Liver (tissue), 9 donors: ENCODE measurements around the gene SERP2. TPM values are rescaled to one million over a fixed set of nuclear protein-coding genes. Genes with fewer than 3 reads are reported as not detected.

Experiments used
- DNase-seq: peaks from one replicate; pipeline ENCODE4 v3.0.0-alpha.2; 2017; ENCODE audit warnings: low spot score
- H3K27ac ChIP-seq, 2 donors: one replicate each; pipeline ENCODE4 v1.7.0; 2013; ENCODE audit warnings: inconsistent platforms in 2 of 2, low read length in 2 of 2, control low read depth in 1 of 2, low read depth in 1 of 2, mild to moderate bottlenecking in 1 of 2
- H3K27me3 ChIP-seq, 4 donors: one replicate each; pipeline versions ENCODE4 v1.6.1 to v1.7.0; 2013; ENCODE audit warnings: low read length in 3 of 4, inconsistent platforms in 1 of 4, mild to moderate bottlenecking in 1 of 4, moderate library complexity in 1 of 4; ENCODE audit not compliant: control insufficient read depth in 4 of 4, insufficient read depth in 4 of 4
- H3K36me3 ChIP-seq, 4 donors: one replicate each; pipeline versions ENCODE4 v1.6.1 to v1.7.0; 2013; ENCODE audit warnings: low read length in 3 of 4, mild to moderate bottlenecking in 3 of 4, low read depth in 1 of 4, moderate library complexity in 1 of 4; ENCODE audit not compliant: control insufficient read depth in 4 of 4, insufficient read depth in 3 of 4
- H3K4me1 ChIP-seq, 4 donors: one replicate each; pipeline versions ENCODE4 v1.6.1 to v1.7.0; 2013; ENCODE audit warnings: low read length in 3 of 4, mild to moderate bottlenecking in 3 of 4, moderate library complexity in 1 of 4; ENCODE audit not compliant: control insufficient read depth in 4 of 4, insufficient read depth in 4 of 4
- H3K4me3 ChIP-seq, 3 donors: one replicate each; pipeline versions ENCODE4 v1.6.1 to v1.7.0; 2013; ENCODE audit warnings: low read length in 3 of 3, control low read depth in 1 of 3, low read depth in 1 of 3, mild to moderate bottlenecking in 1 of 3
- H3K9ac ChIP-seq, 2 donors: one replicate each; pipeline ENCODE4 v1.7.0; 2013; ENCODE audit warnings: low read length in 2 of 2, mild to moderate bottlenecking in 2 of 2, moderate library complexity in 2 of 2, control low read depth in 1 of 2, low read depth in 1 of 2
- H3K9me3 ChIP-seq, 4 donors: one replicate each; pipeline versions ENCODE4 v1.6.1 to v1.7.0; 2013; ENCODE audit warnings: low read length in 3 of 4; ENCODE audit not compliant: control insufficient read depth in 4 of 4
- ATF3 ChIP-seq: IDR thresholded peaks from 2 replicates; pipeline ENCODE4 v1.6.1; 2016; ENCODE audit warnings: antibody characterized with exemption
- CTCF ChIP-seq: fragments of 150-350 bp; IDR thresholded peaks from 2 replicates; pipeline ENCODE4 v1.5.1; 2017; ENCODE audit warnings: improper control_type of control experiment, low read depth, low read length; ENCODE audit not compliant: missing input control
- EGR1 ChIP-seq, 2 donors: IDR thresholded peaks; 2 replicates each; pipeline ENCODE4 v1.6.1; 2016 to 2018; ENCODE audit warnings: antibody characterized with exemption in 2 of 2, low read depth in 2 of 2
- FOXA1 ChIP-seq: IDR thresholded peaks from 2 replicates; pipeline ENCODE4 v1.6.1; 2016; ENCODE audit warnings: antibody characterized with exemption
- FOXA2 ChIP-seq: IDR thresholded peaks from 2 replicates; pipeline ENCODE4 v1.6.1; 2016; ENCODE audit warnings: antibody characterized with exemption
- GABPA ChIP-seq, 2 donors: IDR thresholded peaks in 1 of 2; conservative IDR thresholded peaks in 1 of 2; 2 replicates each; pipeline ENCODE4 v1.6.1; 2016; ENCODE audit warnings: antibody characterized with exemption in 2 of 2, mild to moderate bottlenecking in 1 of 2, moderate library complexity in 1 of 2
- HNF4A ChIP-seq, 2 donors: conservative IDR thresholded peaks; 2 replicates each; pipeline ENCODE4 v1.6.1; 2016; ENCODE audit warnings: antibody characterized with exemption in 2 of 2, mild to moderate bottlenecking in 2 of 2
- HNF4G ChIP-seq: IDR thresholded peaks from 2 replicates; pipeline ENCODE4 v1.6.1; 2016; ENCODE audit warnings: antibody characterized with exemption
- JUND ChIP-seq, 2 donors: IDR thresholded peaks; 2 replicates each; pipeline ENCODE4 v1.6.1; 2016; ENCODE audit warnings: antibody characterized with exemption in 2 of 2
- MAX ChIP-seq: IDR thresholded peaks from 2 replicates; pipeline ENCODE4 v1.6.1; 2016; ENCODE audit warnings: antibody characterized with exemption
- NR2F2 ChIP-seq: IDR thresholded peaks from 2 replicates; pipeline ENCODE4 v1.6.1; 2016; ENCODE audit warnings: antibody characterized with exemption
- RAD21 ChIP-seq, 2 donors: IDR thresholded peaks; 2 replicates each; pipeline ENCODE4 v1.6.1; 2016; ENCODE audit warnings: antibody characterized with exemption in 2 of 2, mild to moderate bottlenecking in 2 of 2
- REST ChIP-seq: IDR thresholded peaks from 2 replicates; pipeline ENCODE4 v1.6.1; 2016; ENCODE audit warnings: antibody characterized with exemption, mild to moderate bottlenecking
- RXRA ChIP-seq, 2 donors: IDR thresholded peaks; 2 replicates each; pipeline ENCODE4 v1.6.1; 2017 to 2018; ENCODE audit warnings: antibody characterized with exemption in 2 of 2, mild to moderate bottlenecking in 1 of 2
- SP1 ChIP-seq: IDR thresholded peaks from 2 replicates; pipeline ENCODE4 v1.6.1; 2018; ENCODE audit warnings: antibody characterized with exemption, mild to moderate bottlenecking
- TAF1 ChIP-seq: conservative IDR thresholded peaks from 2 replicates; pipeline ENCODE4 v1.6.1; 2016; ENCODE audit warnings: antibody characterized with exemption, mild to moderate bottlenecking
- YY1 ChIP-seq: IDR thresholded peaks from 2 replicates; pipeline ENCODE4 v1.6.1; 2016; ENCODE audit warnings: antibody characterized with exemption, mild to moderate bottlenecking
- ZBTB33 ChIP-seq: IDR thresholded peaks from 2 replicates; pipeline ENCODE4 v1.6.1; 2016; ENCODE audit warnings: antibody characterized with exemption
- WGBS: extraction: QIAGEN DNeasy Blood & Tissue Kit; methylation state at CpG from one replicate; pipeline ENCODE4 v1.1.7; 2013; 5-methylcytosine and 5-hydroxymethylcytosine counted together
- polyA plus RNA-seq, 2 donors: library from polyadenylated mRNA; stranded (reverse) in 1 of 2; unstranded in 1 of 2; fragments of 200-250 nt in 1 of 2; fragments of >200 nt in 1 of 2; fragmentation: Nextera tagmentation in 1 of 2; extraction: Ambion mirVana in 1 of 2; gene quantifications; one replicate each; pipeline versions ENCODE4 v1.2.1 to v1.2.3, GENCODE V29; 2013 to 2015
- total RNA-seq, 2 donors: library from RNA; depleted of rRNA; stranded (reverse); fragments of >200 nt; gene quantifications; one replicate each; pipeline ENCODE4 v1.2.3, GENCODE V29; 2014
- donor health status: healthy.
- donor health status: healthy.
- donor health status: healthy.
- donor health status: healthy.
- donor health status: healthy.

Gene SERP2
- total and polyA plus RNA-seq, 4 donors = 2.0 to 4.6 (median 3.6) TPM

- Histone ChIP-seq H3K27me3 (no peaks in the 10 kb centered on the region), H3K9ac (no peak overlapping the region), H3K36me3 (no peaks in the 10 kb centered on the region), H3K9me3 (no peaks in the 10 kb centered on the region), H3K4me3 (no peak overlapping the region), H3K27ac (peak overlapping the region; percentile 78 to 86), H3K4me1 (peaks cover 6 to 25% (median 23%) of the 10 kb centered on the region in 4 donors)
- DNase-seq = no peak
- TF ChIP-seq RXRA (IDR thresholded peaks at IDR 0.05) (peak in 1 of 2 donors; percentile 34), JUND (IDR thresholded peaks at IDR 0.05) (no peak), HNF4A (conservative IDR thresholded peaks at IDR 0.05) (peak; percentile 20 to 42), TAF1 (no peak), CTCF (no peak), YY1 (no peak), ATF3 (no peak), RAD21 (IDR thresholded peaks at IDR 0.05) (peak in 1 of 2 donors; percentile 19), ZBTB33 (no peak), MAX (no peak), REST (no peak), FOXA1 (no peak), NR2F2 (no peak), FOXA2 (peak; percentile 30), EGR1 (IDR thresholded peaks at IDR 0.05; ENCODE audit: low read depth in 2 of 2) (no peak), SP1 (no peak), HNF4G (no peak), GABPA (IDR thresholded peaks at IDR 0.05 in 1 of 2, conservative IDR thresholded peaks at IDR 0.05 in 1 of 2) (no peak)
- WGBS = 75% methylated on average over 1 of the region's 1 CpG
Observed at GRCh38 chr13:44384778-44385177, 11.2 kb downstream of the SERP2 start.
